Activated T-helper 1 cell treated with Interleukin-2 at 50 U/mL for 16 hours (primary cell): ENCODE results near the gene TBC1D16.
"Not testable (repeated sequence)": the region's sequence is repeated elsewhere in the genome, so short reads cannot be mapped to it uniquely, and the experiment has no call there.

Experiments
- DNase-seq: peaks from one replicate; pipeline ENCODE4 v3.0.0-alpha.2; 2020; ENCODE audit warnings: low read depth

The TBC1D16 gene

DNA sequence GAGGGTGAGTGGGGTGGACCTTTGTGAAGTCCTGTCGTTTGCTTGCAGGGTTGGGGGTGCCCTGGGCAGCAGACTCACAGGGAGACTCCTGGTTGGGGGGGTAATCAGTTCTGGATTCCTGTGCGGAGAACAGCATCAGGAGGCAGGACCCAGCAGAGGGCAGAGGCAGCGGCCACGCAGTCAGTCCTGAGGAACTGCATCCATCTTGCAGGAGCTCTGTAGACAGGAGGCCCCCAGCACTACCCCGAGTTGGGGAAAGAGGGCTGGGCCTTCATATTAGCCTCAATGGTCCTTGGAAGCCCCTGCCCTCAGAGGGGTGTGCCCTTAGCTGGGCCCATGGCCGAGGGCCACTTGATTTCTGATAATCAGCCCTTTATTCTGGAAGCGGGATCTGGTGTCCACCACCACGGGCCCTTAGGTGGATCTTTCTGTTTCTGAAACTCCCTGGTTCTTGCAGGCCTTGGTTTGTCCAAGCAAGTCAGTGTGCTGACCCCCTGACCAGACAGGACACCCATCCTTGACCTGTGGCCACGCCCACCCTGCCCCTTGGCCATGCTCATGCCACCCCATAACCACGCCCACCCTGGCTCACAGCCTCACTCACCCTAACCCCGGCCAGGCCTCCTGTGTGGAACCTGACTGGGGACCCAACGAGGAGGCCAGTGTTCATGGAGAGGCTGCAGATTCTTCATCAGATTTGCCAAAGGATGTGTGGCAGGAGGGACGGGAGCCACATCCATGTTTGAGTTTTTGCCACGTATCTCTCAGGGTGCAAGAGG, 122.9 kb downstream of the TBC1D16 start:
- DNase-seq, result no peak

DNA sequence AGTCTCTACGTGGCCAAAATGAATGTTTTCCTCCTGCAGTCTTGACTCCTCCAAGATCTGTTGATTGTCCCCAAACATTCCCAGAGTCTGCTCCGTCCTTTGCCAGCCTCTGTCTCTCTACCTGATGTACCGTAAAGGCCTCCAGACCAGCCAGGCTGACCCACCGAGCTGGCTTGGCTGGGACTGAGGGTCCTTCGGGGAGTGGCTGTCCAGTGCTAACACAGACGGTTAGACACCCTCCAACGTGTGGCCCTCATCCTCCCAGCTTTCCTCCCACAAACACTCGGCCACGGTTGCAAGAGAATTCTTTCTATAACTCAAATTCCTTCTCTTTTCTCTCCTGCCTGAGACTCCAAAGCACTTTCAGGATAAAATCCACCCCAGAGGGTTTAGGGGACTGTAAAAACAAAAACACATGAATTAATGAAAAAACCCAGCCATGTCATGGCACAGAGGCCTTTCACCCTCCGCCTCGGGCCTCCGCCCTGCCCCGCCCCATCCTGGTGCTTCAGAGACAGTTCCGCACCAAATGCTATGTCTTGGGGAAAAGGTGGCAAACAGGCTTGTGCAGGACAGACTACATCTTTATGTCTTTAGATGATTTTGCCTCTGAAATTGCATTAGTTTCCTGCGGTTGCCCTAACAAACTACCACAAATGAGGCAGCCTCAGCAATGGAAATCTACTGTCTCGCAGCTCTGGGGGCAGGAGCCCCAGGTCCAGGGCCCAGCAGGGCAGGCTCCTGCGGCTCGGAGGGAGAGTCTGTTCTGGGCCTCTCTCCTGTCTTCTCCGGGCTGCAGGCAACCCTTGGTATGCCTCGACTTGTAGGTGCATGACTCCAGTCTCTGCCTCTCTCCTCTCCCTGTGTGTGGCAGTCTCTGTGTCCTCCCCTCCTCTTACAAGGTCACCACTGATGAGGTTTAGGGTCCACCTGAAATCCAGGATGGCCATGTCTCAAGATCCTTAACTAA, 124.0 kb downstream of the TBC1D16 start:
- DNase-seq, result no peak

DNA sequence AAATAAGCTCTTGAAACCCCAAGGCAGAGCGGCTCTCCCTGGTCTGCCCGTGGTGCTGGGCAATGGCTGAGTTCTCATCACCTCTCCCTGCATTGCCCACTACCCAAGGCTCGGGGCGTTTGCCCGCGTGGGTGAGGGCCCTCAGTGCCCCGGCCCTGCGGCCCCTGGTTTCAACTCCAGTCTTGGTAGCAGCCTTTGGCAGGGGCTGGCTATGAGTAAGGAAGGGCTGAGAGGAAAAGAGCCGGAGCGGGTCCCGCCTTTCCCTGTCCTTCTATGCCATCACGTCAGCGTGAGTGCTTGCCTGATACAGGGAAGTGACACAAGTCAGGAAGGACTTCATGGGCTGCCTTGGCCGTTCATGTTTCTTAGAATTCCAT, 124.7 kb downstream of the TBC1D16 start:
- DNase-seq, result no peak

DNA sequence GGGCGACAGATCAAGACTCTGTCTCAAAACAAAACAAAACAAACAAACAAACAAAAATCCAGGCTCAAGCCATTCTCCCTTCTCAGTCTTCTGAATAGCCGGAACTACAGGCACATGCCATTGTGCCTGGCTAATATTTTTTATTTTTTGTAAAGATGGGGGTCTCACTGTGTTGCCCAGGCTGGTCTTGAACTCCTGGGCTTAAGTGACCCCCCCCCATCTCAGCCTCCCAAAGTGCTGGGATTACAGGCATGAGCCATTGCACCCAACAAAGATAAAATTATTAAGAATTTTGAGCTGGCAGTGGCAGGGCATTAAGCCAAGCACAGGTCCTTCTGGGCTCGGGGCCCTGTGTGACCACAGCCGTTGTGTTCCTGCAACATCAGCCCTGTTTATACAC, 126.6 kb downstream of the TBC1D16 start:
- DNase-seq, result no peak

DNA sequence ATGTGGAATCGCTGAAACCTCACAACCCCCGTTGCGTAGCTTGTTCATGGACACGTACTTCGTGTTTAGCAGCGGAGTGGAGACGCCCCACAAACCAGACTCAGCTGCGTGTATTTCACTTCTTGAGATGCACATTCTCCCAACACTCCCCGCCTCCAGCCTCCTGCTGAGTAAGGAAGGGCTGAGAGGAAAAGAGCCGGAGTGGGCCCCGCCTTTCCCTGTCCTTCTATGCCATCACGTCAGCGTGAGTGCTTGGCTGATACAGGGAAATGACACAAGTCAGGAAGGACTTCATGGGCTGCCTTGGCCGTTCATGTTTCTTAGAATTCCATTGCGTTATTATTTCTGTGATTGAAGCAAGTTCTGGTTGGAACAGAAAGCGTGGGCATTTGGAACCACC, 127.8 kb downstream of the TBC1D16 start:
- DNase-seq, result no peak

DNA sequence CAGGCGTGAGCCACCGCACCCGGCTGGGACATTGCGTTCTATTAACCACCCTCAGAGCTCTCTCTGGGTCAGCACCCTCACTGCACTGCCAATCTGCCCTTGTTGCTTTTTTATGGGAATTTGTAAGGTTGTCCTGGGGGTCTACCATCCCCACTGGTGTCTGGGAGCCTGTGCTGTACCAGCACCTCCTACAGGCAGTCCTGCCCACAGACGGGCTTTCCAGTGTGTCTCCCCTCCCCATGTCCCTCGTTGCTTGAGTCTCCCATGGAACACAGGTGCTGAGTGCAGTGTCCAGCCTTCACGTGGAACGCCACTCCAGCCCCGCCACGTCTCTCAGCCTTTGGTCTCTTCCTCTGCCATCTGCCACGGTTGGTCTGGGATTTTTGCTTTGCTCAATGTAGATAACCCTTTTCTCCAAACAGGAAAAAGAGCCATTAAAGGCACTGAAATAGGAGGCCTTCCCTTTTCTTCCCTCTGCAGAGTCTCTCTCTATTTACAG, 128.4 kb downstream of the TBC1D16 start:
- DNase-seq, result no peak

DNA sequence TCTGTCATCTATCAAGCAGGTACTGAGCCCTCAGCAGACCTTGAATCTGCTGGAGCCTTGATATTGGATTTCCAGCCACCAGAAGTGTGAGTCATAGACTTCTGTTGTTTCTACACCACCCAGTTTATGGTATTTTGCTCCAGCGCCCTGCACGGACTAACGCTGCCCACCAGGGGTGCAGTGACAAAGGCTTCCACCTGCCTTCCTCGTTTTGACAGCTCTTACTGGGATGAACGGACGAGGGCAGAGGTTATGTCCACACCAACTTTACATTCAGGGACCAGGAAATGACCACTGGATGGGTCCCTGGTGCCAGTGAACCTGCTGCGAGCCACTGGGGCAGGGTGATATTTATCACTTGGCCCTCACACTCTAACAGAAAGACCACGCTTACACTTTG, 129.8 kb downstream of the TBC1D16 start:
- no peak for DNase-seq

DNA sequence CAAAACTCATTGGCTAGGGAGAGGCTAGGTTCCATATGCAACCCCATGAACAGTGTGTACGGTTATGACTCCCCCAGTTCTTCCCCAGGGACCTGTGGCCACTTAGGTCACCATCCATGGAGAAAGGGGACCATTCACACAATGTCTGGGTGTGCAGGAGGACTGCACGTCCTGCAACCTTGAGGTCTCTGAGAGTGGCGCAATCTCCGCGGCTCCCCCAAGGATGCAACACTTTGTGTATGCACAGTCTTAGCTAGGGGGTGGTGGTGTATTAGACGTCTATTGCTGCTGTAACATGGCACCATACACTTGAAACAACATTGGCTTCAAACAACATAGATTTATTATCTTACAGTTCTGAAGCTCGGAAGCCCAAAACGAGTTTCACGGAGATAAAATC, 130.8 kb downstream of the TBC1D16 start:
- no peak for DNase-seq

DNA sequence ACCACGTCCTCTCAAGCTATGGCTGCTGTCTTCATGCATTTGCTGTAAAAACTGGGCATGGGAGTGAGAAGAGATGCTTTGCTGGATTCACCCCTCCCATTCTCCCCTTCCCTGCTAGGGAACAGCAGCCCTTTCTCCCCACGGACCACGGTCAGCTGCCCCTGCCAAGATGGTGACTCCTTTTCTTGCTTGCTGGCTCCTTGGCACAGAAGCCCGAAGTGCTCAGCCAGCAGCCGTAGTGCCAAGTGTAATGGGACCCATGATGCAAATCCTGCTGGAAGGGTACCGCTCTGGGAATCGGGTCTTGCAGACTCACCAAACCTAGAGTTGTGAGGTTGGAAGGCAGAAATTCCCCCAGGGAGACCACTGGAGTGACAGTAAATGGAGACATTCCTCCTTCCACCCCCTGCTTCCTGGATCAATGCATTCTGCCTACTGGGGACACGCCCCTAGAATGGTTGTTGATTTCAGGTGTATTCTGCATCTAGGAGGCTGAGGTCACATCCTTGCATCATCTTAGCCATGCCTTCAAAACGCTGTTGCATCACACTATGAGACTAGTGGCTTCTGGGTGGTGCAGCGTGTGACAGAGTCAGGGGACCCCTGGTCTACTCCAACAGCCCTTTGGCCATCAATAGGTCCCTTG, 133.4 kb downstream of the TBC1D16 start:
- no peak for DNase-seq

DNA sequence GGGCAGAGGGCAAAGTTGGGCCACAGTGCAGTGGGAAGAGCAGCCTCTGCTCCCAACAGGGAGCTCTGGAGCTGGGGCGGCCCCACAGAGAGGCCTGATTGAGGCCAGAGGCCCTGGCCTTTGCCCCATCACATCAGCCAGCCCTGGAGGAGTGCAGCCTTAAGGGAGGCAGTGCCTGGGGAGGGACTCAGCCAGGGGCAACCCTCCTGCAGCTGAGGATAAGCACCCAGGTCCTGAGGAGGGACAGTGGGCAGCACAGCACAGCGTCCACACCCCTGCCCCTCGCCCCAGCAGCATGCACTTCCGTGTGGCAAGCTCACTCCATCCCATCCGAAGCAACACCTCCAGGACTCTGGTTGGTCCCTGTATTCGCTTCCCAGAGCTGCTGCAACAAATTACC, 134.5 kb downstream of the TBC1D16 start:
- no peak for DNase-seq

DNA sequence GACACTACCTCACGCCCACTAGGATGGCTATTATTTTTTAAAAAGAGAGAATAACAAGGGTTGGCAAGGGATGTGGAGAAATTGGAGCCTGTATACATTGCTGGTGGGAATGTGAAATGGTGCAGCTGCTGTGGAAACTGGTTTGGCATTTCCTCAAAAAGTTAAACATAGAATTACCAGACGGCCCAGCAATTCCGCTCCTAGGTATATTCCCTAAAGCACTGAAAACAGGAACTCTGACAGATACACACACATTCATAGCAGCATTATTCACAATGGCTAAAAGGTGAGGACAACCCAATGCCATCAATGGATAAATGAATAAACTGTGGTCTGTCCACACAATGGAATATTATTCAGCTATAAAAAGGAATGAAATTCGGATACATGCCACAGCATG, 136.1 kb downstream of the TBC1D16 start:
- DNase-seq, result no peak

DNA sequence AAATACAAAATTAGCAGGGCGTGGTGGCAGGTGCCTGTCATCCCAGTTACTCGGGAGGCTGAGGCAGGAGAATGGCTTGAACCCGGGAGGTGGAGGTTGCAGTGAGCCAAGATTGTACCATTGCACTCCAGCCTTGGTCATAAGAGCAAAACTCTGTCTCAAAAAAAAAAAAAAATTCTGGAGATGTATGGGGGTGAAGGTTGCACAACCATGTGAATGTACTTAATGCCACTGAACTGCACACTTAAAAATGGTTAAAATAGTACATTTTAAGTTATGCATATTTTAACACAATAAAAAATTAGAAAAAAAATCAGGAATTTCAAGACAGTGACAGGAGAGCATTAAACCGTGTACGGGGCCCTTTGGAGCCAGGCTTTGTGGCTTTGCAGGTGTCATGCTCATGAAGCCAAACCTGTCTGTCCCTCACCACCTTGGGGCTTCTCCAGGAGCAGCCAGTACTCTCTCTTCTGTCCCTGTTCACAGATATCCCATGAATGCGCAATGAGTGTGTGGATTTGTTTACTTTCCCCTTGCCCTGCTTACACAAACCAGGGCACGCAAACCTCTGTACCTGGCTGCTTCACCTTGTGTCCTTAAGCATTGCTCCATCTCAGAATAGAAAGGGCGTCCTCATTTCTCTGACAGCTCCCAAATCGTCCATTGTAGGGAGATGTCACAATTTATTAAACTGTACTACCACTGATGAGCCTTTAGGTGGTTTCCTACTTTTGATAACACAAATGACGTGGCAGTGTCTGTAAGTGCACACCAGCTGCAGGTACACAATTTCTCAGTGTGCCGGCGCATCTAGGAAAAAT, 138.2 kb downstream of the TBC1D16 start:
- DNase-seq, result no peak

DNA sequence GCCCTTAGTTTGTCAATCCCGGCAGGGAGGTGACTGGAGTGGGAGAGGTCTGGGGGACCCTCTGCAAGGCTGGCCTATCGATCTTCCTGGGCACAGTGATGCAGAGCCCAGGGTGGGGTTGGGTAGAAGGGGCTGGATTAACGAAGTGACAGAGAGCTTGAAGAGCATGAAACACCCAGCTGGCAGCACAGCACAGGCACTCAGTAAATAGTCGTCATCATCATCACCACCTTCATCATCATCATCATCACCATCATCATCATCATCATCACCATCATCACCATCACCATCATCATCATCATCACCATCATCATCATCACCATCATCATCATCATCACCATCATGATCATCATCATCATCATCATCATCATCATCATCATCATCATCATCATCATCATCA, 142.2 kb downstream of the TBC1D16 start:
- not testable (repeated sequence) for DNase-seq

DNA sequence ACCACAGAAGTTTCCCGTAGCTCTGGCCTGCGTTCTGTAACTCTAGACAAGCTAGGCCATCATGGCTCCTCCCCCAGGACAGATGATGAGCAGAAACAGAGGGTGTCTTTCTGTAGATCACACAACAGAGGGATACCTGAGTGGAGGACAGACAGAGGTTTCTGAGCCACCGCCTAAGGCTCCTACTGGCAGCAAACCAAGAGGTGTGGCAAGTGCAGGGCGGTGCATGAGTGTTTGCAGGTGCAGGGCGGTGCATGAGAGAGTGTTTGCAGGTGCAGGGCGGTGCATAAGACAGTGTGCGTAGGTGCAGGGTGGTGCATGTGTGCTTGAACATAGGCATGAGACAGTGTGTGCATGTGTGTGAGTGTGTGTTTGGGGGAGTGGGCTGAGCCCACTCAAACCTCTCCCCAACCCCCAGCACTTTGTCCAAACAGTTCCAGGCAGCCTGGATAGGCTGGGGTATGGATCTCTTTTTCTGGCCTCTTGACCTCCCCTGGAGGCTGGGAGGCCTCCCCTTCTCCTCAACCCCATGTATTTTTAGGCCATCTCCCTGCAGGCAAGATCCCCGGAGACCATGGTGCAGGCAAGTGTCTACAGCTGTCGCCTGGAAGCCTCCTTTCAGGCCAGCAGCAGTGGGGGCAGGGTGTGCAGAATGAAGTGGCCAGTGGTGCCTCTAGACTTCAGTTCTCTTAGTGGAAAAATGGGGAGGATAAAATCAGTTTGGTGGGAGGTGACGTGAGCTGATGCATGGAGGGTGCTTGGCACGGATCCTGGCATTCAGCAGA, 143.0 kb downstream of the TBC1D16 start:
- DNase-seq, result no peak

DNA sequence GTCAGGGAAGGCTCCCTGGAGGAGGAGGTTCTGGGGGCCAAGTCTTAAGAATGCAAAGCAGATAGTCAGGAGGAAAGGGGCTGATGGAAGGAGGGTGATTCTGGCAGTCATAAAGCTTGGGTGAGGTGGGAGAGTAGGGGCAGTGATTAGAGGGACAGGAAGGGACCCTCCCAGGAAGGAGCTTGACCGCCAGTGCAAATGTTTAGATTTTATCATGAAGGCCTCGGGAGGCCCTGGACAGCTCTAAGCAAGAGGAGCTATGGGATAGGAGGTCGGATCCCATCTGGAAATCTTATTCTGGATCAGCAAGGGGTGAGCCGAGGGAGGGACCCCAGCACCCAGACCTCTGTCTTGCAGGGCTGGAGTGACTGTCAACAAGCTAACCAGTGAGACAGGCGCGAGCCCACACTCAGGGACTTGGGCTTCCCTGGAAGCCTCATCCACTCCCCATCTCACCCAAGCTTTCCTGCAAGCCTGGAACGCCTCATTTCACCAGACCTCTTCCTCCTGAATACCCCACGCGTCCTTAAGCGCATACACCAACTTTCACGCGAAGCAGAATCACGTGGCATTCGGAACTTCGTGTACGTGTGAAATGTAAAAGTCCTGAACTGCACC, 144.4 kb downstream of the TBC1D16 start:
- no peak for DNase-seq

DNA sequence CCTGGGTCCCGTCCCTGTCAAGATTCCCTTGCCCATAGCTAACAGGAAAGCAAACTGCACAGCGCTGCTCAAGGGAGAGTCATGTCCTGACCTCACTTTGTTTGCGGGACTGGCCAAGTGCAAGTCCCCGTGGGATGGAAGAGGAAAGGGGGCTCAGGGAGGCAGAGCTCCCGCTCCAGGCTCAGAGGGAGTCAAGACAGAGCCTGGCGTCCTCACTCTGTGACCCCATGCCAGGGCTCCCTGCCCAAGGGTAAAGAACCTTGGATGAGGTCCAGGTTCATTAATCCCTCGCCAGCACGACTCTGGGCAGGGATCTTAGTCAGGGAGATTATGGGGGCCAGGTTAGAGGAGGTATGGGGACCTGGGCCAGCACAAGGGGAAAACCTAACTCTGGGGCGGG, 145.0 kb downstream of the TBC1D16 start:
- no peak for DNase-seq

DNA sequence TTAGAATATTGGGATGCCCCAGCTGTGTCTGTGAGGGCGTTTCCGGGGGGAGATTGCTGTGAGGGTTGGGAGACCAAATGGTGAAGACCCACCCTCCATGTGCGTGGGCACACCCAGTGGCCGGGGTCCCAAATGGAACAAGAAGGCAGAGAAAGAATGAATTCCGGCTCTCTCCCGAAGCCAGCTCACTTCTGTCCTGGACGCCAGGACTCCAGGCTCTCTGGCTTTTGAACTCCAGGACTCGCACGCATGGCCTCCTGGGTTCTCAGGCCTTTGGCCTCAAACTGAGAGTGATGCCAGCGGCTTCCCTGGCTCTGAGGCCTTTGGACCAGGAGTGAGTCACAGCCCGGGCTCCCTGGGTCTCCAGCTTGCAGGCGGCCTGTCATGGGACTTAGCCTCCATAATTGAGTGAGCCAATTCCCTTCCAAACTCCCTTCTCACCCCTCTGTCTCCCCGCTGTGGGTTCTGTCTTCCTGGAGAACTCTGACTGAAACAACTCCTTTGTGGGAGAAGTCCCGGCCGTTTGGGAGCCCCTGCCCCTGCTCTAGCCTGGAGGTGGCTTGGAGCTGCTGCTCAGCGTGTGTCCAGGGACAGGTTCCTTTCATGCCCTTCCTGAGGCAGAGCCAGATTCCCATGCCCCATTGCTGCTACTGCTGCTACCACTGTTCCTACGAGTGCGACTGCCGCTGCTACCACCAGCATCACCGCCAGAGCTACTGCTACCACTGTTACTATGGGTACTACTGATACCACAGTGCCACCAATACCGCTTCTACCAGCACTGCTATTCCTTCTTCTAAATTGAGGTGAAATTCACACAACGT, 146.6 kb downstream of the TBC1D16 start:
- DNase-seq, result no peak

DNA sequence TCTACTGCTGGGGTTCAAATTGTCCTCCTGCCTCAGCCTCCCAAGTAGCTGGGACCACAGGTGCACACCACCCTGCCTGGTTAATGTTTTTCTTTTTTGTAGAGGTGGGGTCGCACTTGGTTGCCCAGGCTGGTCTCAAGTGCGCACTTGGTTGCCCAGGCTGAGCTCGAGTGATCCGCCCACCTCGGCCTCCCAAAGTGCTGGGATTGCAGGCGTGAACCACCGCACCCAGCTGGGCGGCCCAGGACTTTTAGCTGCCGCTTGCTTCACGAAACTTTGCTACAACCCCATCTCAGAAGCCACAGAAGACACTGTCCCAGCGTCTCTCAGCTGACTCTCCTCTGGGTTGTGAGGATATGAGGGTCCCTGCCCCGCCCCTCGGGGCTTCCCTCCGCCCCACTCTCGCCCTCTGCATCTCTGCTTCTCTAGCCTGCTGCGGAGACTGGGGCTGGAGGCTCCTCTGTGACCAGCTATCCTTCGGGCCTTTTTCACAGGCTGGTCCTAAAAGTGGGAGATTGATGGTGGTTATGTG, 147.6 kb downstream of the TBC1D16 start:
- DNase-seq, result no peak

DNA sequence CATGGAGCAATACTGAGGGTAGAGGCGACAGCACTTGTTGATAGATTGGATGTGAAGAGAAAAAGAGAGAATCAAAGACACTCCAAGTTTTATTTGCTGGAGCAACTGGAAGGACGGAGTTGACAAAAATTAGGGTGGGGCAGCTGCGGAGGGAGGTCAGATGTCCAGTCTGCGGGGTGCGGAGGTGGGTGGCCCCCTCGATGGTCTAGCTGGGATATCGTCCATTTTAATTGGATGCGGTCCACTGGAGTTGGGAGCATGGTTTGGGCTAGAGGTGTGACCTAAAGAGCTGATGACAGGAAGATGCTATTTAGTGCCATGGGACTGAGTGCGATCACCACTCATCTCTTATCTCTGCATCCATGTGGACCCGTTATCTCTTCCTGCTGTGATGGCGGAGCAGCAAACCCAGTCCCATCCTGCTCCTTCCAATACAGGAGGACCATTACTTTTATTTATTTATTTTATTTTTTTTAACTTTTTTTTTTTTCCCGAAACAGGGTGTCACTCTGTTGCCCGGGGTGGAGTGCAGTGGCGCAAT, 148.2 kb downstream of the TBC1D16 start:
- no peak for DNase-seq
